ENCODE results near the gene TAPBP. TPM values are rescaled to one million over a fixed set of nuclear protein-coding genes. Genes with fewer than 3 reads are reported as not detected.

Gene TAPBP
- total and polyA plus RNA-seq, 9 of the 15 experiments (the other 6 are each of a cell fraction or from before 2014, with no cell fraction given) = 5.6 to 74.0 (median 22.3) TPM

DNA sequence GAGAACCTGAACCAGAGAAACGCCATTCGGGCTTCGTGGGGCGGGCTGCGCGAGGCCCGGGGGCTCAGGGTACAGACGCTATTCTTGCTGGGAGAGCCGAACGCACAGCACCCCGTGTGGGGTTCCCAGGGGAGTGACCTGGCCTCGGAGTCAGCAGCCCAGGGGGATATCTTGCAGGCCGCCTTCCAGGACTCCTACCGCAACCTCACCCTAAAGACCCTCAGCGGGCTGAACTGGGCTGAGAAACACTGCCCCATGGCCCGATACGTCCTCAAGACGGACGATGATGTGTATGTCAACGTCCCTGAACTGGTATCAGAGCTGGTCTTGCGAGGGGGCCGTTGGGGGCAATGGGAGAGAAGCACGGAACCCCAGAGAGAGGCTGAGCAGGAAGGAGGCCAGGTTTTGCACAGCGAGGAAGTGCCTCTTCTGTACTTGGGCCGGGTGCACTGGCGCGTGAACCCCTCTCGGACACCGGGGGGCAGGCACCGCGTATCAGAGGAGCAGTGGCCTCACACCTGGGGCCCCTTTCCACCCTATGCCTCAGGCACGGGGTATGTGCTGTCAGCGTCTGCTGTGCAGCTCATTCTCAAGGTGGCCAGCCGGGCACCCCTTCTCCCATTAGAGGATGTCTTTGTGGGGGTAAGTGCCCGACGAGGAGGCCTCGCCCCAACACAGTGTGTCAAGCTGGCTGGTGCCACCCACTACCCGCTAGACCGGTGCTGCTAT is 36.1 kb downstream of the TAPBP start (continued):
- TF ChIP-seq RBM39 (optimal IDR thresholded peaks at IDR 0.05; ENCODE audit: low read depth, low read length) (no peak), ZNF395 (CRISPR knock-in tag; IDR thresholded peaks at IDR 0.05) (0 out of 2 replicates have a peak, but pooled peaks have one; percentile 18), SNIP1 (IDR thresholded peaks at IDR 0.05; ENCODE audit: low read depth) (no peak), ETV6 (IDR thresholded peaks at IDR 0.05; ENCODE audit: borderline replicate concordance in 1 of 2, low read depth in 2 of 2, low read length in 1 of 2) (0 out of 4 replicates have a peak, but pooled peaks of 1 of the 2 experiments have one; percentile 7), ETV6 (CRISPR knock-in tag; IDR thresholded peaks at IDR 0.05; ENCODE audit: borderline replicate concordance) (no peak), ZFP36 (IDR thresholded peaks at IDR 0.05; ENCODE audit: low read depth, low read length, partially characterized antibody) (no peak), MTA1 (IDR thresholded peaks at IDR 0.05; ENCODE audit: borderline replicate concordance) (no peak), SPI1 (IDR thresholded peaks at IDR 0.05; ENCODE audit: borderline replicate concordance, low read depth, low read length) (peak; percentile 60), HOXB6 (CRISPR knock-in tag; IDR thresholded peaks at IDR 0.05; ENCODE audit: borderline replicate concordance) (no peak), SAFB (IDR thresholded peaks at IDR 0.05; ENCODE audit: borderline replicate concordance, low read depth, low read length) (no peak), CBFB (CRISPR knock-in tag; IDR thresholded peaks at IDR 0.05) (no peak), ZNF232 (CRISPR knock-in tag; IDR thresholded peaks at IDR 0.05) (no peak), SRSF7 (optimal IDR thresholded peaks at IDR 0.05; ENCODE audit: low read depth, low read length) (no peak), EP400 (IDR thresholded peaks at IDR 0.05) (no peak), HLTF (IDR thresholded peaks at IDR 0.05) (no peak), SNAPC5 (CRISPR knock-in tag; IDR thresholded peaks at IDR 0.05) (no peak), FOXA3 (CRISPR knock-in tag; conservative IDR thresholded peaks at IDR 0.05 in 1 of 2, IDR thresholded peaks at IDR 0.05 in 1 of 2) (0 out of 4 replicates have a peak, but pooled peaks of 1 of the 2 experiments have one; percentile 44), DMBX1 (CRISPR knock-in tag; IDR thresholded peaks at IDR 0.05; ENCODE audit: borderline replicate concordance) (no peak), POU5F1 (IDR thresholded peaks at IDR 0.05; ENCODE audit: borderline replicate concordance, low read depth, low read length, partially characterized antibody) (no peak), MXI1 (IDR thresholded peaks at IDR 0.05; ENCODE audit: low read depth, low read length) (no peak), ZBTB8A (IDR thresholded peaks at IDR 0.05; ENCODE audit: partially characterized antibody) (no peak), FOS (IDR thresholded peaks at IDR 0.05; ENCODE audit: extremely low read depth, insufficient read length) (no peak), ZC3H4 (CRISPR knock-in tag; IDR thresholded peaks at IDR 0.05; ENCODE audit: borderline replicate concordance) (no peak)
- TF ChIP-seq, protein P1, sequence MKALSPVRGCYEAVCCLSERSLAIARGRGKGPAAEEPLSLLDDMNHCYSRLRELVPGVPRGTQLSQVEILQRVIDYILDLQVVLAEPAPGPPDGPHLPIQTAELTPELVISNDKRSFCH (CRISPR knock-in tag; IDR thresholded peaks at IDR 0.05) = no peak
- TF ChIP-seq, protein P1 (tag; IDR thresholded peaks at IDR 0.05) = no peak
- TF ChIP-seq, protein P2, sequence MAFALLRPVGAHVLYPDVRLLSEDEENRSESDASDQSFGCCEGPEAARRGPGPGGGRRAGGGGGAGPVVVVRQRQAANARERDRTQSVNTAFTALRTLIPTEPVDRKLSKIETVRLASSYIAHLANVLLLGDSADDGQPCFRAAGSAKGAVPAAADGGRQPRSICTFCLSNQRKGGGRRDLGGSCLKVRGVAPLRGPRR (CRISPR knock-in tag; IDR thresholded peaks at IDR 0.05) = no peak

Measured in K562 (cell line).